GM19397 (cell line): ENCODE results near the gene MC1R.
"Not testable (repeated sequence)": the region's sequence is repeated elsewhere in the genome, so short reads cannot be mapped to it uniquely, and the experiment has no call there.

ENCODE experiments used
- ATAC-seq: cut with Tn5 transposase; IDR thresholded peaks from one replicate; pipeline ENCODE4 v1.9.1; 2021; ENCODE audit warnings: mild to moderate bottlenecking, moderate library complexity; ENCODE audit not compliant: unreplicated experiment

Gene MC1R

GRCh38 chr16:89913408-89914387 lies 5.0 kb upstream of the MC1R start:
- no peak for ATAC-seq

GRCh38 chr16:89914642-89915285 lies 3.9 kb upstream of the MC1R start:
- ATAC-seq: not testable (repeated sequence)

- no peak for ATAC-seq
Observed at GRCh38 chr16:89915303-89916232, 3.1 kb upstream of the MC1R start.

- ATAC-seq: peak; percentile 70
Observed at GRCh38 chr16:89917773-89918452, 749 bp upstream of the MC1R start.

GRCh38 chr16:89919535-89920406 lies 1.1 kb downstream of the MC1R start:
- ATAC-seq: no peak

GRCh38 chr16:89920723-89921122 lies 2.1 kb downstream of the MC1R start:
- ATAC-seq: no peak

- no peak for ATAC-seq
Observed at GRCh38 chr16:89921131-89921701, 2.6 kb downstream of the MC1R start.

- no peak for ATAC-seq
Observed at GRCh38 chr16:89921702-89922476, 3.2 kb downstream of the MC1R start.

- no peak for ATAC-seq
Observed at GRCh38 chr16:89922477-89922883, 3.8 kb downstream of the MC1R start.

GRCh38 chr16:89922884-89923639 lies 4.4 kb downstream of the MC1R start, which contains the start of gene TUBB3:
Gene TUBB3, plus strand, starts transcription at chr16:89923342. Its CDS starts 60 bp downstream, at chr16:89923402.
- ATAC-seq: no peak

- no peak for ATAC-seq
Observed at GRCh38 chr16:89923640-89924296, 5.1 kb downstream of the MC1R start.

GRCh38 chr16:89924297-89924924 lies 5.7 kb downstream of the MC1R start:
- ATAC-seq: no peak

GRCh38 chr16:89924925-89925307 lies 6.3 kb downstream of the MC1R start:
- ATAC-seq: no peak

- no peak for ATAC-seq
Observed at GRCh38 chr16:89925596-89926079, 7.0 kb downstream of the MC1R start.

GRCh38 chr16:89931305-89931896 lies 12.7 kb downstream of the MC1R start:
- no peak for ATAC-seq

GRCh38 chr16:89931964-89932363 lies 13.3 kb downstream of the MC1R start:
- ATAC-seq: no peak
